Measurements from ENCODE around the gene LRBA.

GRCh38 chr4:150859453-150859852 lies 155.6 kb downstream of the LRBA start:
- TF ChIP-seq ZNF232 (CRISPR knock-in tag; IDR thresholded peaks at IDR 0.05) (no peak), MXD4 (CRISPR knock-in tag; IDR thresholded peaks at IDR 0.05; ENCODE audit: borderline replicate concordance) (no peak), SMAD4 (CRISPR knock-in tag; IDR thresholded peaks at IDR 0.05) (no peak), SOX15 (CRISPR knock-in tag; IDR thresholded peaks at IDR 0.05) (no peak), NR1H2 (CRISPR knock-in tag; IDR thresholded peaks at IDR 0.05) (no peak), ETV6 (CRISPR knock-in tag; IDR thresholded peaks at IDR 0.05) (no peak), JUN (CRISPR knock-in tag; IDR thresholded peaks at IDR 0.05) (no peak)
- TF ChIP-seq, protein P1, sequence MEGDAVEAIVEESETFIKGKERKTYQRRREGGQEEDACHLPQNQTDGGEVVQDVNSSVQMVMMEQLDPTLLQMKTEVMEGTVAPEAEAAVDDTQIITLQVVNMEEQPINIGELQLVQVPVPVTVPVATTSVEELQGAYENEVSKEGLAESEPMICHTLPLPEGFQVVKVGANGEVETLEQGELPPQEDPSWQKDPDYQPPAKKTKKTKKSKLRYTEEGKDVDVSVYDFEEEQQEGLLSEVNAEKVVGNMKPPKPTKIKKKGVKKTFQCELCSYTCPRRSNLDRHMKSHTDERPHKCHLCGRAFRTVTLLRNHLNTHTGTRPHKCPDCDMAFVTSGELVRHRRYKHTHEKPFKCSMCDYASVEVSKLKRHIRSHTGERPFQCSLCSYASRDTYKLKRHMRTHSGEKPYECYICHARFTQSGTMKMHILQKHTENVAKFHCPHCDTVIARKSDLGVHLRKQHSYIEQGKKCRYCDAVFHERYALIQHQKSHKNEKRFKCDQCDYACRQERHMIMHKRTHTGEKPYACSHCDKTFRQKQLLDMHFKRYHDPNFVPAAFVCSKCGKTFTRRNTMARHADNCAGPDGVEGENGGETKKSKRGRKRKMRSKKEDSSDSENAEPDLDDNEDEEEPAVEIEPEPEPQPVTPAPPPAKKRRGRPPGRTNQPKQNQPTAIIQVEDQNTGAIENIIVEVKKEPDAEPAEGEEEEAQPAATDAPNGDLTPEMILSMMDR (IDR thresholded peaks at IDR 0.05) = no peak
- TF ChIP-seq, protein P2, sequence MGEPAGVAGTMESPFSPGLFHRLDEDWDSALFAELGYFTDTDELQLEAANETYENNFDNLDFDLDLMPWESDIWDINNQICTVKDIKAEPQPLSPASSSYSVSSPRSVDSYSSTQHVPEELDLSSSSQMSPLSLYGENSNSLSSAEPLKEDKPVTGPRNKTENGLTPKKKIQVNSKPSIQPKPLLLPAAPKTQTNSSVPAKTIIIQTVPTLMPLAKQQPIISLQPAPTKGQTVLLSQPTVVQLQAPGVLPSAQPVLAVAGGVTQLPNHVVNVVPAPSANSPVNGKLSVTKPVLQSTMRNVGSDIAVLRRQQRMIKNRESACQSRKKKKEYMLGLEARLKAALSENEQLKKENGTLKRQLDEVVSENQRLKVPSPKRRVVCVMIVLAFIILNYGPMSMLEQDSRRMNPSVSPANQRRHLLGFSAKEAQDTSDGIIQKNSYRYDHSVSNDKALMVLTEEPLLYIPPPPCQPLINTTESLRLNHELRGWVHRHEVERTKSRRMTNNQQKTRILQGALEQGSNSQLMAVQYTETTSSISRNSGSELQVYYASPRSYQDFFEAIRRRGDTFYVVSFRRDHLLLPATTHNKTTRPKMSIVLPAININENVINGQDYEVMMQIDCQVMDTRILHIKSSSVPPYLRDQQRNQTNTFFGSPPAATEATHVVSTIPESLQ (CRISPR knock-in tag; IDR thresholded peaks at IDR 0.05) = no peak
